HepG2 (cell line): ENCODE data around the gene TMEM79. TPM values are rescaled to one million over a fixed set of nuclear protein-coding genes. Genes with fewer than 3 reads are reported as not detected.

Source experiments
- ATAC-seq: fragments of 200-7000 bp; cut with Tn5 transposase; 3 replicates; pipeline ENCODE4 v1.9.1; 2020; ENCODE audit warnings: mild to moderate bottlenecking, moderate library complexity
- BruUV-seq: library from RNA; stranded (reverse); fragments of 400-500 nt; replicated peaks from 2 replicates; lab custom pipeline; 2021; lab: Mats Ljungman, UMichigan
- CTCF ChIA-PET: fragments of 300-600 bp; formaldehyde crosslinking; extraction: SDS; loops from one replicate; lab custom pipeline; 2021; ENCODE audit warnings: low total read pairs, inconsistent platforms, low intra/inter-chr PET ratio; lab: Yijun Ruan, JAX
- POLR2A ChIA-PET: fragments of 350-600 bp; sonication (Branson Sonifier 250); formaldehyde crosslinking; loops from one replicate; lab custom pipeline; 2020; ENCODE audit warnings: antibody characterized with exemption, inconsistent platforms; lab: Yijun Ruan, JAX
- DNase-seq: peaks from one replicate; pipeline ENCODE4 v3.0.0-alpha.2; 2015; ENCODE audit warnings: low spot score
- FAIRE-seq: peaks from 3 replicates; lab custom pipeline; 2011; peaks lifted over from hg19 to GRCh38; lab: Jason Lieb, UNC
- H2AFZ ChIP-seq: one replicate; pipeline ENCODE4 v1.6.1; 2011; ENCODE audit warnings: low read length, inconsistent platforms
- H3K27ac ChIP-seq: fragments of 300-600 bp; 3 replicates; pipeline ENCODE4 v1.8.0; 2011; ENCODE audit warnings: mixed run types, mild to moderate bottlenecking, mixed read lengths, low read length, inconsistent platforms; ENCODE audit not compliant: insufficient read depth; ENCODE audit errors: extremely low read length
- H3K27me3 ChIP-seq, 2 experiments: fragments of 200-600 bp in 1 of 2; 2 replicates in 1 of 2; 3 replicates in 1 of 2; pipeline versions ENCODE4 v1.6.0 to v1.8.0; 2011; ENCODE audit warnings: low read length in 2 of 2, mild to moderate bottlenecking in 2 of 2, moderate library complexity in 2 of 2, inconsistent platforms in 1 of 2; ENCODE audit not compliant: insufficient read depth in 2 of 2, control insufficient read depth in 1 of 2
- H3K36me3 ChIP-seq, 2 experiments: fragments of 200-600 bp in 1 of 2; replicated peaks in 1 of 2; 2 replicates in 1 of 2; 3 replicates in 1 of 2; pipeline versions ENCODE4 v1.5.1 to v1.8.0; 2011; ENCODE audit warnings: low read length in 2 of 2, inconsistent platforms in 1 of 2; ENCODE audit not compliant: insufficient read depth in 2 of 2, control insufficient read depth in 1 of 2
- H3K4me1 ChIP-seq: 2 replicates; pipeline ENCODE4 v1.5.1; 2012; ENCODE audit warnings: low read length, inconsistent platforms; ENCODE audit not compliant: insufficient read depth
- H3K4me2 ChIP-seq: 2 replicates; pipeline ENCODE4 v1.6.0; 2011; ENCODE audit warnings: low read depth, low read length, inconsistent platforms
- H3K4me3 ChIP-seq, 3 experiments: fragments of 200-600 bp in 1 of 3; sonication (generic), shearing (Covaris generic) in 1 of 3; replicated peaks in 1 of 3; 2 replicates each; pipeline ENCODE4 v1.5.1; 2011 to 2016; ENCODE audit warnings: low read length in 3 of 3, inconsistent platforms in 2 of 3, low read depth in 2 of 3, mild to moderate bottlenecking in 2 of 3, control low read depth in 1 of 3, mixed read lengths in 1 of 3; ENCODE audit not compliant: insufficient read depth in 1 of 3
- H3K79me2 ChIP-seq: one replicate; pipeline ENCODE4 v1.6.1; 2011; ENCODE audit warnings: low read length, inconsistent platforms; ENCODE audit not compliant: insufficient read depth
- H3K9ac ChIP-seq: 2 replicates; pipeline ENCODE4 v1.6.0; 2011; ENCODE audit warnings: mild to moderate bottlenecking, low read depth, low read length, inconsistent platforms; ENCODE audit not compliant: insufficient read depth
- H3K9me3 ChIP-seq: 2 replicates; pipeline ENCODE4 v1.5.1; 2012; ENCODE audit warnings: mild to moderate bottlenecking, low read length
- H4K20me1 ChIP-seq: 2 replicates; pipeline ENCODE4 v1.6.0; 2011; ENCODE audit warnings: inconsistent platforms, mild to moderate bottlenecking, low read length, moderate library complexity; ENCODE audit not compliant: insufficient read depth
- AGO2 ChIP-seq: fragments of 200-400 bp; formaldehyde crosslinking; optimal IDR thresholded peaks from 2 replicates; pipeline ENCODE3; 2017; ENCODE audit warnings: mild to moderate bottlenecking, low read depth, low read length, moderate library complexity
- GATAD2A ChIP-seq: IDR thresholded peaks from 2 replicates; pipeline ENCODE4 v1.6.1; 2016
- WGBS: methylation state at CpG from one replicate; pipeline ENCODE4 v1.1.6; 2017; ENCODE audit warnings: low lambda C conversion rate; 5-methylcytosine and 5-hydroxymethylcytosine counted together
- in situ Hi-C: cut with HindIII; loops from 2 replicates; pipeline ENCODE4 v1.10.0; 2017; ENCODE audit warnings: low pct_unique_long_range_greater_than_20kb; ENCODE audit not compliant: extremely low pct_ligation_motif_present
- intact Hi-C: fragments of 100-400 bp; cut with micrococcal nuclease; formaldehyde crosslinking; loops from one replicate; pipeline ENCODE4 v1.10.0; 2022; ENCODE audit not compliant: unreplicated experiment
- polyA plus RNA-seq, 8 experiments: library from polyadenylated mRNA; depleted of rRNA in 3 of 8; stranded (reverse) in 7 of 8; unstranded in 1 of 8; fragments of >200 nt; fragmentation: Illumina TruSeq in 4 of 8; extraction: Trizol in 4 of 8; gene quantifications; 2 replicates each; pipeline versions ENCODE4 v1.2.1 to v1.2.3, GENCODE V29; 2011 to 2016; ENCODE audit warnings: low read depth in 4 of 8, missing spikeins in 1 of 8, mixed read lengths in 1 of 8; ENCODE audit not compliant: insufficient read depth in 1 of 8
- total RNA-seq, 5 experiments: library from RNA; depleted of rRNA; stranded (reverse); fragments of >200 nt; fragmentation: Illumina TruSeq; extraction: Trizol; gene quantifications; 2 replicates each; pipeline ENCODE4 v1.2.3, GENCODE V29; 2016; ENCODE audit warnings: low read depth in 1 of 5
- TF ChIP-seq, protein P1 (sequence below): sonication (generic); formaldehyde crosslinking; IDR thresholded peaks from 2 replicates; pipeline ENCODE4 v1.5.0; 2020; ENCODE audit warnings: mild to moderate bottlenecking, missing genetic modification reagents, borderline replicate concordance
- TF ChIP-seq, protein P2 (sequence below): sonication (generic); formaldehyde crosslinking; IDR thresholded peaks from 2 replicates; pipeline ENCODE4 v1.8.1; 2023; ENCODE audit warnings: mild to moderate bottlenecking, moderate library complexity, missing genetic modification reagents

TMEM79 gene
- total and polyA plus RNA-seq, 2 of the 13 experiments (the other 11 are each of a cell fraction or from before 2014, with no cell fraction given): 1.2 to 1.9 TPM

DNA sequence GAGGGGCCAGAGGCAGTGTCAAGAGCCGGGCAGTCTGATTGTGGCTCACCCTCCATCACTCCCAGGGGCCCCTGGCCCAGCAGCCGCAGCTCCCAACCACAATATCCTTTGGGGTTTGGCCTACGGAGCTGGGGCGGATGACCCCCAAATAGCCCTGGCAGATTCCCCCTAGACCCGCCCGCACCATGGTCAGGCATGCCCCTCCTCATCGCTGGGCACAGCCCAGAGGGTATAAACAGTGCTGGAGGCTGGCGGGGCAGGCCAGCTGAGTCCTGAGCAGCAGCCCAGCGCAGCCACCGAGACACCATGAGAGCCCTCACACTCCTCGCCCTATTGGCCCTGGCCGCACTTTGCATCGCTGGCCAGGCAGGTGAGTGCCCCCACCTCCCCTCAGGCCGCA lies 42.2 kb upstream of the TMEM79 start, which contains the start of gene BGLAP:
Gene BGLAP (plus strand): TSS at position 259 of the 400 bp plus-strand sequence. CDS start 48 bp downstream, at position 307.
- Histone ChIP-seq H3K4me2 (no peak within 1 kb of the TSS), H3K27me3 (no peaks in the 10 kb centered on the region), H3K36me3 (peaks cover 10 to 25% of the 10 kb centered on the region in 2 experiments), H3K27ac (no peak within 1 kb of the TSS), H4K20me1 (no peaks in the 10 kb centered on the region), H3K4me3 (no peak within 1 kb of the TSS), H2AFZ (no peak within 1 kb of the TSS), H3K9me3 (no peaks in the 10 kb centered on the region), H3K9ac (no peak within 1 kb of the TSS), H3K4me1 (peaks cover 20% of the 10 kb centered on the region), H3K79me2 (no peaks in the 10 kb centered on the region)
- WGBS: no CpG with 5 or more reads among the region's 14 CpGs
- DNase-seq (no peak), FAIRE-seq (no peak), ATAC-seq (no peak)
- in situ Hi-C loops: no loop called here
- TF ChIP-seq GATAD2A (CRISPR knock-in tag) (no peak), AGO2 (peak; percentile 83)
- ChIA-PET CTCF (no interaction called here), POLR2A (no interaction called here)
- BruUV-seq: no TSS peak
- intact Hi-C loops: no loop called here

DNA sequence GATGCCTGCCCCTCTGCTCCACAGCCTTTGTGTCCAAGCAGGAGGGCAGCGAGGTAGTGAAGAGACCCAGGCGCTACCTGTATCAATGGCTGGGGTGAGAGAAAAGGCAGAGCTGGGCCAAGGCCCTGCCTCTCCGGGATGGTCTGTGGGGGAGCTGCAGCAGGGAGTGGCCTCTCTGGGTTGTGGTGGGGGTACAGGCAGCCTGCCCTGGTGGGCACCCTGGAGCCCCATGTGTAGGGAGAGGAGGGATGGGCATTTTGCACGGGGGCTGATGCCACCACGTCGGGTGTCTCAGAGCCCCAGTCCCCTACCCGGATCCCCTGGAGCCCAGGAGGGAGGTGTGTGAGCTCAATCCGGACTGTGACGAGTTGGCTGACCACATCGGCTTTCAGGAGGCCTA lies 41.4 kb upstream of the TMEM79 start:
- CTCF ChIA-PET: no interaction called here
- intact Hi-C loops: no loop called here

More for the DNA sequence above, 41.4 kb upstream of the TMEM79 start:
- no peaks in the 10 kb centered on the region for H4K20me1 ChIP-seq
- H3K9ac ChIP-seq: no peak overlapping the region
- WGBS: 87% methylated on average over 9 of the region's 10 CpGs
- no peak overlapping the region for H3K4me3 ChIP-seq
- no peak for FAIRE-seq
- H3K9me3 ChIP-seq: no peaks in the 10 kb centered on the region
- in situ Hi-C loops: no loop called here
- H3K27me3 ChIP-seq: no peaks in the 10 kb centered on the region
- H3K27ac ChIP-seq: no peak overlapping the region
- H3K36me3 ChIP-seq: peaks cover 10 to 20% of the 10 kb centered on the region in 2 experiments
- no TSS peak for BruUV-seq
- H3K4me1 ChIP-seq: peaks cover 28% of the 10 kb centered on the region
- TF ChIP-seq GATAD2A (CRISPR knock-in tag) (no peak), AGO2 (peak; percentile 24)
- TF ChIP-seq, protein P1, sequence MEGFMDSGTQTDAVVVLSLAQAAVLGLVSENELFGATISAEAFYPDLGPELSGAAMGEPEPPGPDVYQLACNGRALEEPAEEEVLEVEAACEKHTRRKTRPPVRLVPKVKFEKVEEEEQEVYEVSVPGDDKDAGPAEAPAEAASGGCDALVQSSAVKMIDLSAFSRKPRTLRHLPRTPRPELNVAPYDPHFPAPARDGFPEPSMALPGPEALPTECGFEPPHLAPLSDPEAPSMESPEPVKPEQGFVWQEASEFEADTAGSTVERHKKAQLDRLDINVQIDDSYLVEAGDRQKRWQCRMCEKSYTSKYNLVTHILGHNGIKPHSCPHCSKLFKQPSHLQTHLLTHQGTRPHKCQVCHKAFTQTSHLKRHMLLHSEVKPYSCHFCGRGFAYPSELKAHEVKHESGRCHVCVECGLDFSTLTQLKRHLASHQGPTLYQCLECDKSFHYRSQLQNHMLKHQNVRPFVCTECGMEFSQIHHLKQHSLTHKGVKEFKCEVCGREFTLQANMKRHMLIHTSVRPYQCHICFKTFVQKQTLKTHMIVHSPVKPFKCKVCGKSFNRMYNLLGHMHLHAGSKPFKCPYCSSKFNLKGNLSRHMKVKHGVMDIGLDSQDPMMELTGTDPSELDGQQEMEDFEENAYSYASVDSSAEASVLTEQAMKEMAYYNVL (CRISPR knock-in tag): no peak
- TF ChIP-seq, protein P2, sequence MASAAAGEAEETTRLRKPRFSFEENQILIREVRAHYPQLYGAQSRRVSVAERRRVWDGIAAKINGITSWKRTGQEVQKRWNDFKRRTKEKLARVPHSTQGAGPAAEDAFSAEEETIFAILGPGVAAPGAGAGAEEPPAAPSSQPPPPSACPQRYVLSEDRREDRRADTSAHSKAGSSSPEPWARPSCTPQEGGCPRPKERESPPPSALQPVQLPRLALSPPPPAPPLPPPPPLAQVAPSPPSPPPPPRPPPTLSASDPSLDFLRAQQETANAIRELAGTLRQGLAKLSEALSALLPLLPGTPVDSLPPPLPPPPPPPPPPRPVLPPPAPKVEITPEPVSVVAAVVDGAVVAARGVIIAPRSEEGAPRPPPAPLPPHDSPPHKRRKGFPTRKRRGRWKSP (CRISPR knock-in tag): no peak
- TF ChIP-seq, all 625 proteins: peak for 1
- ATAC-seq (no peak), DNase-seq (no peak)
- POLR2A ChIA-PET: no interaction called here
- Histone ChIP-seq H3K4me2 (no peak overlapping the region), H2AFZ (no peak overlapping the region), H3K79me2 (no peaks in the 10 kb centered on the region)
